NCI-H2227 (cell line): ENCODE measurements around the gene PRDM8.
A peak's percentile ranks its signal among the peaks of the same experiment; 100 is the strongest.
"Not testable (repeated sequence)": the region's sequence is repeated elsewhere in the genome, so short reads cannot be mapped to it uniquely, and the experiment has no call there.

ENCODE experiments used
- DNase-seq: peaks from one replicate; lab custom pipeline; 2025; ENCODE audit not compliant: unreplicated experiment; lab: John Stamatoyannopoulos, UW

Gene PRDM8

DNA sequence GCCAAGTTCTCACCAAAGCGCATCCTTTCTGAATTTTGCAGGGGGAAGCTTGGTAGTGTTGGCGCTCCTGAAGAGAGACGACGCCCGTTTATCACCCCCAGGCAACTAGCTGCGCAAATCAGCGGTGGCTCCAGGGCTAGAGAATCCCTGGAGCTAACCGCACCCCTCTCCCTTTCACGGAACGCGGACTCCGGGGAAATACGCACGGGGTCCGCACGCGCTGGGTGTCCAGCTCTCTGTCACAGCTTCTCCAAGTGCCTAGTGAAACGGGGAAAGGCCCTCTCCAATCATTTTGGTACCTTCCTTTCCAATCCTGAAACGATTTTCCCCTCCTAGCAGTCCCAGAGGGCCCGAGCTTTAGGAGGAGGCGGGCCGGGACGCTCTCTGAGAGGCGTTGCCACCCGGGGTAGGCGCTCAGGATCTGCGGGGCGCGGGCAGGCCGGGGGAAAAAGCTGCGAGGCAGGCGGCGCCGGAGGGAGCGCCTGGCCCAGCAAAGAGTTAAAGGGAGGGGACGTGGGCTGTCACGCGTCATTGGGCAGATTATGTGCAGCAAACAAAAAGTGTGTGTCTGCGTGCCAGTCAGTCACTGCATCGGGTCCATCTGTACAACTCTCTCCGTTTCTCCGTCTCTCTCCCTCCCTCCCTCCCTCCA is at the start of gene PRDM8:
Gene PRDM8, plus strand, starts transcription at position 582 of the 652 bp plus-strand sequence. CDS start 2,578 bp downstream, outside the sequence.
- DNase-seq, result peak; percentile 21

DNA sequence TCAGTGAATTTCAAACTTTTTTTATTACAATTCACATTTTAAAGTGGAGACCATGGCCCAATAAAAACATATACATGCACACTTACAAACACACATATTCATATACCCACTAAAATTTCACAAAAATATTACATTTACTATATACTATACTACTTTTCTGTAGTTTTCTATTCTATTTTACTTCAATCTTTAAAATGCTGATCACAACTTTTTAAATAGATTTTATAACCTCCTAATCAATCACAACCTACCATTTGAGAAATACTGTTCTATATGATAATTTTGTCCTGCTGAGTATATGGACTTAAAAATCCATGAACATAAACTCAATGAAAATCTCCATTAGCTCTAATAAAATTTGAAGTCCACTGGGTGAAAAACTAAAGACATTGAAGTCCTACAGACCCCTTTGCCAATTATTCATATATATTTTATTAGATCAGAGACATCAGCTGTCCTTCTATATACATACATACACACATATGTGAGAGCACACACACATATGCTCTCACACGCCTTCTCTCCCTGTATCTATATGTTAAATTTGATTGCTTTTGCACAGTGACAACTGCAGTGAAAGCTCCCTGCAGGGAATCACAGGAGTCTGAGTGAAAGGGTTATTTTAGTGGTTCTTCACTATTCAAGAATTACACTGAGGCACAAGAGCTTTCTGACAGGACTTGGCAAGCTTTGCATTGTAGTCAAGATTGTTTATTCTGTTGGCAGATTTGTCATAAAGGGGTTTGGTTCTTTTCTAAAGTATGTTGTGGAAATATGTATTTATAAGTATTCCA is 46.7 kb upstream of the PRDM8 start:
- DNase-seq, result no peak

DNA sequence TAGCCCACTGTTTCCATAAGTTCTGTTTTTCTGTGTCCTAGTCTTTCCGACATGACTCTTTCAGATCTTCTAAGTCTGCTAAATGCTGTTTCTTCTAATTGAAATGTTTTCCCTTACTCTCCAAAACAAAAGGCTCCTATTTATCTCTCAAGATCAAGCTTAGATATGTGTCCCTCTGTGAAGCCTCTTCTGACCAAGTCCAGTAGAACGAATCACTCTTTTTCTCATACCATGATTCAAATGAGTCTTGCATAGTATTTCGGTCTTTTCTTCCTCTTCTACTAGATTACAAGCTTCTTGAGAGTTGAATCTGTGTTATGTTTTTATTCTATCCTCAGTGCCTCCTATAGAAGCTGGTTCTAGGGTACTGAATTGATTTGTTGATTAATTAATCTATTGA is 45.3 kb upstream of the PRDM8 start:
- DNase-seq, result no peak

DNA sequence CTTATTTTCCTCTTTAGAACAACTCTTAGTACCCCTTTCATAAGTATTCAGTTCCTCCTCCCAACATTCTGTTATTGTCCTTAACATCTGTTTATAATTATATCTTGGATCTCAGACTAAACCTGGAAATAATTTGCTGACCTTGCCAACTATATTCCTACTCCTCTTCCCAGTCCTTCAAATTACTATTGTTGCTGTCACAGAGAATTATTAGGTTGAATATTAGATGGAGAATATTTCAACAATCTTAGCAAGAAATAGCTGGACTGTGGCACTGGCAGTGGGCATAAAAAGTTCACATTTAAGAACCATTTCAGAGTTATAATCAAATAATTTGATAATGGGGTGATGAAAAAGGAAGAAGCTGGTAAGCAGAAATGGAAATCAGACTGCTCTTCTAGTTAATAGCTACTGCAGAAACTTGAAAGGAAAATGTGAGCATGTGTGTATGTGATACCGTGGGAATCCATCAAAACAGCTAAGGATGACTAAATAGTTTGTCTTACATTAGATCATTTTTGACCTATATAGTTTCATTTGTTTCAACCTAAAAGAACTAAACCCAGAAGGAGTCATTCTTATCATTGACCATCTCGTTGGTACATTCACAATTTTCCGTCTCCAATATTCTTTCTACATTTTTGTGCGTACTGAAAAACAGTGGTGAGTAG is 43.3 kb upstream of the PRDM8 start:
- no peak for DNase-seq

DNA sequence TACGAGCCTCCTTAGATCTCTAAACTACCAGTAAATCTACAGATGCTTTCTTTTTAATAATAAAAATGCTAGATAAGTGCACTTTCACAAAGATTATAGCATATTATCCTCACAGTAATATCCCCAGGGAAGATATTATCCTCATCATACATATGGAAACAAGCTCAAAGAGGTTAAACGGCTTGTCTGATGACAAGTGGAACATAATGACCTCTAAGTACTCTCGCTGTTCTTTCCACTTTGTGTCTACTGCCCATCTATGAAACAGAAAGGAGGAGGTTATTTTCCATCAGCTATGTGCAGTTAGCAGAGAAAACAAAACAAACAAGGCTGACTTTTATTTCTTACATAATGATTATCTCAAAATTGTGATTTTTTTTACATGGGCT is 42.8 kb upstream of the PRDM8 start:
- peak; percentile 58 for DNase-seq

DNA sequence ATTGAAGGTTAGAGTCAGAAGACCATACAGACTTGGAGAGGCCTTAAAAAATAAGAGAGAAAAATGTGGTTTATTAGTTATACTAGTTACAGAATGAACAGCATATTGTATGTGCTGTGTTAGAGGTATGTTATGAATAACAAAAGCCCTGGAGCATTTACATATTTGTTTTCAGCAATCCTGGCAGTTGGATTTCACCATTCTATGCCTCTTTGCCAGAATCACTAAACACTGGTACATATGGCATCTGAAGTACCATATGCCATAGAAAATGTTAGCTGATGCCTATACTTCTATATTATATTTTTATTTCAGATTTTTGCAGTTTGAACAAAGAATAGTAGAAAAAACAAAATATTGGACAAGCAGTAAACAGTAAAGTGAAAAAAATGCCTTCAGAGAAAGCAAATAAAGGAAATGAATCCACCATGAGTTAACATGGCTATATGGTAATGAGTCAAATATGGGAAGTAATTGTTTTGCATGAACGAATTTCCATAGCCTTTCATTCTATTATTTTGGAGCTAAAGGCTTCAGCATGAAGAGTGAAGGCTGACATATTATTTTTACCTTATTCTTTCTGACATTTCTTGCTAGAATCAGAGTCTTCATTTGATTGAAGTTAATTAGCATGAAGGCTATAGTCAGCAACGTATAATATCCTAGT is 41.9 kb upstream of the PRDM8 start:
- no peak for DNase-seq

DNA sequence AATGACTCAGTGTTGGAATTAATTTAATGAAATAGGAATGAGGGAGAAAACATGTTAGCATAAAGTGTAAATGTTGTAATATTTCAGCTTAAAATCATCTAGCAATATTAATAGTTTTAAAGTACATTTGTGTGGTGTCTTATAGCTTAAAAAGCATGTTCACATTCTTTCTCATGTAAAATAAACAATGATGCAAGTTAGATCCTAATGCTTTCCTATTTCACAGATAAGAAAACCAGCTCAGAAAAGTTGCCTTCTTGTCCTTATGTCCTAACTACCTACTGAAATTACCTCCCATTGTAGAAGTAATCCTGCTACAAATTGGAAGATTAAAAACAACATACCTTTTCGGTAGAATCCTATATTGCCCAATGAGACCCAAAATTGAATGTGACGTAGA is 40.9 kb upstream of the PRDM8 start:
- no peak for DNase-seq

DNA sequence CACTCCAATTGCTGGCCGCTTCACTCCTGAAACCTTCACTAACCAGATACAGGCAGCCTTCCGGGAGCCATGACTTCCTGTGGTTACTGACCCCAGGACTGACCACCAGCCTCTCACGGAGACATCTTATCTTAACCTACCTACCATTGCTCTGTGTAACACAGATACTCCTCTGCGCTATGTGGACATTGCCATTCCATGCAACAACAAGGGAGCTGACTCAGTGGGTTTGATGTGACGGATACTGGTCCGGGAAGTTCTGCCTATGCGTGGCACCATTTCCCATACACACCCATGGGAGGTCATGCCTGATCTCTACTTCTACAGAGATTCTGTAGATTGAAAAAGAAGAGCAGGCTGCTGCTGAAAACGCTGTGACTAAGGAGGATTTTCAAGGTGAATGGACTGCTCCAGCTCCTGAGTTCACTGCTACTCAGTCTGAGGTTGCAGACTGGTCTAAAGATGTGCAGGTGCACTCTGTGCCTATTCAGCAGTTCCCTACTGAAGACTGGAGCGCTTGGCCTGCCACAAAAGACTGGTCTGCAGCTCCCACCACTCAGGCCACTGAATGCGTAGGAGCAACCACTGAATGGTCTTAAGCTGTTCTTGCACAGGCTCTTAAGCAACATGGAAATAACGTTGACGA is 35.8 kb upstream of the PRDM8 start:
- DNase-seq, result no peak

DNA sequence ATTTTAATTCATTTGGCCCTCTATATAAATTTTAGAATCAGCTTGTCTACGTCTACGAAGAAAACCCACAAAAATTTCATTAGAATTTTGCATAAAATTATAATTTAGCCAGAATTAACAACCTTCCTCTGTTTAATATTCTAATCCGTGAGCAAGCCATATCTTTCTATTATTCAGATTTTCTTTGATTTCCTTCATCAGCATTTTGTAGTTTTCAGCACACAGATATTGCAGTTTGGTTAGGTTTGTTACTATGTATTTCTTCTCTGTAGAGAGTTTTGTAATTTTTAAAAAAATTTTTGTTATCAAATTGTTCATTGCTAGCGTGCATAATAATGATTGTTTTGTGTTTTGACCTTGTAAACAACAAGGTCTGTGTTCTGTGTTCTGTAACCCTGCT is 34.9 kb upstream of the PRDM8 start:
- no peak for DNase-seq

DNA sequence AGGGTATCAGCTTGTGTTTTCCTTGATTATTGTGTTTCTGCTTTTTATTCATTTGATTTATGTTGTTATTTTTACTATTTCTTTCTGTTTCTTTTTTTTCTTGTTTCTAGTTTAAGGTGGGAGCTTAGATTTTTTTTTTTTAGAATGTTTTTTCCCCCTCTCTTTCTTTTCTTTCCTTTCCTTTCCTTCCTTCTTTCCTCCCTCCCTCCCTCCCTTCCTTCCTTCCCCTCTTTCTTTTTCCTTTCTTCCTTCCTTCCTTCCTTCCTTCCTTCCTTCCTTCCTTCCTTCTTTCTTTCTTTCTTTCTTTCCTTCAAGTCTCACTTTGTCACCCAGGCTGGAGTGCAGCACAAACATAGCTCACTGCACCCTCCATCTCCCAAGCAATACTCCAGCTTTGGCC is 31.4 kb upstream of the PRDM8 start:
- no peak for DNase-seq

DNA sequence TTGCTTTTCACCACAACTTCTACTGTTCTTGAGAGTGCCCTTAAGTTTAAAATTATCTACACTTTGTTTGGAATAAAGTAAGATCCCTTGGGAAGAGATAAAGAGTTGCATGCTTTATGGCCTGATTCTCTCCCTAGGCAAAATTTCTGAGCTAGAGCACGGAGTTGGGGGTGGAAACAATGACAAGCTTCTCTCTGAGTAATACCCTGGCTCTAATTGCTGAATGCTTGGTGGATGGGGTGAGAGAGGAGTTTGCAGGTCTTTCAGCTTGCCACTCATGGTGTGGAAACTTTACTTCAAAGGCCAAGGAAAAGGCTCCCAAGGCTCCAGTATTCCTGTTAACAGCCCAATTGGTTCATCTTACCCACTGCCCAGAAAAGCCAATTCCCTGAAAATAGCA is 26.1 kb upstream of the PRDM8 start:
- DNase-seq, result no peak

DNA sequence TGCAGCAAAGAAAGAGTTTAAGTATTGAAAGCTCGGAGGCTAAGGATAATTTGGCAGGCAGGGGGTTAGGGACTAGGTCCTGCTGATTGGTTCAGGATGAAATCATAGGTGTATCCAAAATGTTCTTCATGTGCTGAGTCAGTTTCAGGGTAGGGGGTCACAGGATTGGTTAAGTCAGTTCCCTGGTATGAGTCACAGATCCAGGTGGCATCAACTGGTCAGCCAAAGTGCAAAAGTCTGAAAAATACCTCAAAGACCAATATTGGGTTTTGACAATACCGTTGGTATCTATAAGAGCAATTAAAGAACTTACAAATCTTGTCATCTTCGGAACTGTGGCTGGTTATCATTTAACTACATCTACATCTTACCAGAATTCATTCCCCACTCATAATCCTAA is 25.6 kb upstream of the PRDM8 start:
- DNase-seq, result no peak

DNA sequence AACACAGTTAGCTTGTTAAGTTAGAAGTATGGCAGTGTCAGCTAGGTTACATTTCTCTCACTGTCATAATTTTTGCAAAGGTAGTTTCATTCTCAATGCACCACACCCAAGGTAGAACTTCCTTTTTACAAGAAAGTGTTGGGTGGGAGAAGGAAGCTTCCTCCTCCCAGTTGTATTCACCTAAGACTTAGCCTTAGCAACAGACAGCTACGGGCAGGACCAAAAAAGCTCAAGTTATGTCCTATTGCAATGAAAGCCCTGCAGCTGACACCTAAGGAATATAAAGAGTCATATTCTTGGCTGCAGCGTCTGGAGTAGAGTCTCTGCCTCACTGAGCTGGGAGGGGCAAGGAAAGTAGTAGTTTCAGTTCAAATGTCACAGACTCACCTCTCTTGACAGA is 25.1 kb upstream of the PRDM8 start:
- DNase-seq, result no peak

DNA sequence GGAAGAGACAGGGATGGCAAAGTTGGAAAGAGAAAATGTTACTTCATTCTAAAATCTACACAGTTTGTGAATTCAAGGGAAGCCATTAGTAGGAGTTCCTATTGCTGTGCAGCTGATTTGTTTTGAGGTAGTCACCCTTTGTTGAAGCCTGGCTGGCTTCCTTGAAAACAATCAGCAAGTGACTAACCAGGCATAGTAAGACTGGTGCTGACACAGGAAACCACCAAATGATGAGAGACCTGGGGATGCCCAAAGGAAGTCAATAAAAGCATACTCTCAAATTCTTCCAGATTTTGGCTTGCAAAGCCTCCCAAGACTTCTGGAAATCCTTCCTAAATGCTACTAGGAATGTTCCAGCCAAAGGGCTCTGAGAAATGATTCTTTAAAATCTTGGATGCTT is 23.9 kb upstream of the PRDM8 start:
- DNase-seq, result no peak

DNA sequence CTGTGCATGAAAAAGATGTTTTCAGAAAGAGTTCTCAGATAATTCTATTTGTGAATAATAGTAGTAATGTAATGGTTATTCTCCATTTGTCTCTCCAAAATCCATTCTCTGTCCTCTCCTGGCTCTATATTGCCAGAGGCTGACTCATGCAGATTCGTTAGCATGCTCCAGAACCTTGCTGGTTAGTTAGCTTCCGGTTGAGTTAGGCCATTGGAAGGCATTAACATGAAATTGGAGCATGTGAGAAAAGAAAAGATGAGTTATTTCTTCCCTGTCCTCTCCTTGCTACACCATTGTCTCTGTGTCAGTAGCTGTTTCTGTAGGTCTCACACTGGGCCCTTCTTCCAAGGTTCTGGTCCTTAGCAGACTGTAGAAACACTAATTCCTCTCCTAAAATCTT is 23.5 kb upstream of the PRDM8 start:
- no peak for DNase-seq

DNA sequence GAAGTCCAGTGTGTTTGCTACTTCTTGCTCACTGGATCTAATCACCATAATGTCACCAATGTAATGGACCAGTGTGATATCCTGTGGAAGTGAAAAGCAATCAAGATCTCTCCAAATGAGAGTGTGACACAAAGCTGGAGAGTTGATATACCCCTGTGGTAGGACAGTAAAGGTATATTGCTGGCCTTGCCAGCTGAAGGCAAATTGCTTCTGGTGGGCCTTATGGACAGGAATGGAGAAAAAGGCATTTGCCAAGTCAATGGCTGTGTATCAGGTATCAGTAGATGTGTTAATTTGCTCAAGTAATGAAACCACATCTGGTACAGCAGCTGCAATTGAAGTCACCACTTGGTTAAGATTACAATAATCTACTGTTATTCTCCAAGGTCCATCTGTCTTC is 19.5 kb upstream of the PRDM8 start:
- not testable (repeated sequence) for DNase-seq

DNA sequence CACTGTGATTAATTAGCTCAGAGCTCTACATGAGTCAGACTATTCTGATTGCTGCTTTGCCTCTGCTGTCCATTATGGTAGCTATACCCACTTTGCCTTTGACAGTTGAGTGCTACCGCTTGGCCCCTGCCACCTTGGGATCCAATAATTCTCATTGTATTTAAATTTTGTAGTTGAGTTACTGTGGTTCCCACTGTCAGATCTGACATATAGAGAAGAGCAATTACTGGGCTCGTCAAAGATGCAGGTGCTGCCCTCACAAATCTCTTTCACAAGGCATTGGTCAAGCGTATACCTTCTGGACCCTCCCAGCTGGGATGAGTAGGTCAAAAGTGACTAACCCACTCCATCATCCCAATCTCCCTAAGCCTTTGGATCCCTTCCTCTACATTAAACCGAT is 18.3 kb upstream of the PRDM8 start:
- DNase-seq, result no peak

DNA sequence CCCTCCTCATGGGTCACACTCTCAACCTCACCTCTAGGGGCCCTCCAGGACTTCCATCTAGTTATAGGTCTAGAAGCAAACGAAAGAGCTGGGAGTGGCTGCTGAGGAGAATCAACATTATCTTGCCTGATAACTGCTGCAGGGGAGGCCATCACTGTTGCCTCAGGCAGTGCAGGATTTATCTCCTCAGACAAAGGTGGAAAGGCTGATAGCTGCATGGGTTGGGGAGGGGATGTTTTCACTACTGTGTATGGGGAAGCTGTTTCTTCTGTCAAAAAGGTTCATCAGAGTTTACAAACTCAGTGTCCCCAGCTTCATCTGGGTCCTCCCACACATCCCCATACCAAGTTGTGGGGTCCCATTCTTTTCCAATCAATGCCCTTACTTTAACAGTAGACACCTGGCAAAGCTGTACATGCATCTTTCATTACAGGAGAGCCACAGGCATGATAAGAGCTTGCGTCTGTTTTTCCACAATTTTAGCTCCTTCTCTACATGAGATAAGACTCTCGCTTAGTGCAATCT is 17.6 kb upstream of the PRDM8 start:
- DNase-seq, result no peak

DNA sequence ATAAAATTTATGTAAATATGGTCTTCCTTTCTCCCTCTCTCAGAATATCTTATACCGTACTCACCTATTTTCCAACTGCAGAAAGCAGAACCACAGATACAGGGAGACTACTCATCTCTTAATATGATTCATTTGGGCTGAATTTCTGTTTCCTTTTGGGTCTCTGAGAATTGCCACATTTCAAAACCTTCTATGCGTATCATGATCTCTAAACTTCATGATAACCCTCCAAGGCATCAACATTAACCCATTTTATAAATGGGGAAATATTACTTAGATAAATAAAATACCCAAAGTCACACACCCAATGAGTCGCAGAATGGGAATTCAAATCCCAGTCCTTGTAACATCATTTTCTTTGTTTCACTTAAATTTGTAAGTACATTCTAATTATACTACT is 16.6 kb upstream of the PRDM8 start:
- DNase-seq, result no peak

DNA sequence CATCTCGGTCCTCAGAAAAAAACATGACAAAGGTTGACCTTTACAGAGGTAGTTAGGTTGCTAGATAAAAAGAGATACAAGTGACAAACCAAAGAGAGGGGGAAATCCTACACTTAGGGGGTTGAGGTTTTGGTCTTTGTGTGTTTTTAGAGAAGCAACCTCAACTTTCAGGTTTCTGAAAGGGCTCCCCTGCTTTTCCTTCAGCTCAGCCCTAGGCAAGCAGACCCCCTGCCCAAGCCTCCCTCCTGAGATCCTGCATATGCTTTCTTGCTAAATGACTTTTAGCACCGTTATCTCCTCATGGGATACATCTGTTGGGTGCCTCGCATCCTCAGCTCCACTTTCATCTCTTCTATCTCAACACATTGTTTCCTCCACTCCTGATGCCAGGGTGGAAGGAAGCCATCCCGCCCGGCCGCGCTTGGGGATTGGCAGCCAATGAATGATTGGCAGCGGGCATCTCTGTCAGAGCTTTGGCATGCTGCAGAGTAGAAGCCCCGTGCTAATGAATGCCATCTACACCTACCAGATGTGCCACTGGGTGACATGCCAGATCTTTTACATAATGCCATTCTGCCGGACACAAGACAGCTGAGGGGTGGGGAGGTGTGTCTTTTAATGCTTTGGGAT is 15.0 kb upstream of the PRDM8 start:
- no peak for DNase-seq
